A549 (cell line): ENCODE data around the gene SPECC1.
A peak's percentile ranks its signal among the peaks of the same experiment; 100 is the strongest.

Source experiments
- CHD4 ChIP-seq: fragments of 200-600 bp; sonication (generic); IDR thresholded peaks from 2 replicates; pipeline ENCODE4 v1.6.1; 2016; ENCODE audit warnings: antibody characterized with exemption, mild to moderate bottlenecking, borderline replicate concordance
- CTCF ChIP-seq: fragments of >200 bp; sonication (Bioruptor Twin); formaldehyde crosslinking; IDR thresholded peaks from 3 replicates; pipeline ENCODE4 v1.5.1; 2016
- FOSL2 ChIP-seq, 2 experiments: fragments of 450-650 bp in 1 of 2; fragments of >200 bp in 1 of 2; sonication (Bioruptor Twin) in 1 of 2; formaldehyde crosslinking; IDR thresholded peaks; 2 replicates each; pipeline versions ENCODE4 v1.5.0 to v1.6.1; 2016 to 2020; ENCODE audit warnings: mild to moderate bottlenecking in 1 of 2, moderate library complexity in 1 of 2
- JUN ChIP-seq, 2 experiments: fragments of >200 bp; sonication (Bioruptor Twin); formaldehyde crosslinking; IDR thresholded peaks; 2 replicates in 1 of 2; 3 replicates in 1 of 2; pipeline ENCODE4 v1.6.1; 2016 to 2017
- MAFK ChIP-seq: fragments of 450-650 bp; IDR thresholded peaks from 2 replicates; pipeline ENCODE4 v1.6.1; 2014; ENCODE audit not compliant: partially characterized antibody
- MYC ChIP-seq: IDR thresholded peaks from 2 replicates; pipeline ENCODE4 v1.6.1; 2012; ENCODE audit warnings: mild to moderate bottlenecking, inconsistent platforms, low read length, improper control_type of control experiment, borderline replicate concordance
- NFE2L2 ChIP-seq: fragments of 150-350 bp; conservative IDR thresholded peaks from 2 replicates; pipeline ENCODE4 v1.6.1; 2014; ENCODE audit warnings: low read length
- NPAS2 ChIP-seq: fragments of 250-450 bp; sonication (Bioruptor Pico); IDR thresholded peaks from 2 replicates; pipeline ENCODE4 v1.8.0; 2022; ENCODE audit warnings: mild to moderate bottlenecking, moderate library complexity, borderline replicate concordance
- POLR2A ChIP-seq: IDR thresholded peaks from 2 replicates; pipeline ENCODE4 v1.6.1; 2012; ENCODE audit warnings: mild to moderate bottlenecking, low read length
- REST ChIP-seq: fragments of 200-600 bp; sonication (generic); IDR thresholded peaks from 2 replicates; pipeline ENCODE4 v1.6.1; 2016; ENCODE audit warnings: antibody characterized with exemption, mild to moderate bottlenecking, moderate library complexity
- SMC3 ChIP-seq: fragments of >200 bp; sonication (Bioruptor Twin); formaldehyde crosslinking; IDR thresholded peaks from 3 replicates; pipeline ENCODE4 v1.6.1; 2018; ENCODE audit warnings: inconsistent platforms
- SREBF2 ChIP-seq: fragments of 450-650 bp; IDR thresholded peaks from 2 replicates; pipeline ENCODE4 v1.6.1; 2014; ENCODE audit warnings: mild to moderate bottlenecking, moderate library complexity
- ZFP36 ChIP-seq: fragments of 450-650 bp; IDR thresholded peaks from 2 replicates; pipeline ENCODE4 v1.6.1; 2014; ENCODE audit warnings: borderline replicate concordance; ENCODE audit not compliant: partially characterized antibody

DNA sequence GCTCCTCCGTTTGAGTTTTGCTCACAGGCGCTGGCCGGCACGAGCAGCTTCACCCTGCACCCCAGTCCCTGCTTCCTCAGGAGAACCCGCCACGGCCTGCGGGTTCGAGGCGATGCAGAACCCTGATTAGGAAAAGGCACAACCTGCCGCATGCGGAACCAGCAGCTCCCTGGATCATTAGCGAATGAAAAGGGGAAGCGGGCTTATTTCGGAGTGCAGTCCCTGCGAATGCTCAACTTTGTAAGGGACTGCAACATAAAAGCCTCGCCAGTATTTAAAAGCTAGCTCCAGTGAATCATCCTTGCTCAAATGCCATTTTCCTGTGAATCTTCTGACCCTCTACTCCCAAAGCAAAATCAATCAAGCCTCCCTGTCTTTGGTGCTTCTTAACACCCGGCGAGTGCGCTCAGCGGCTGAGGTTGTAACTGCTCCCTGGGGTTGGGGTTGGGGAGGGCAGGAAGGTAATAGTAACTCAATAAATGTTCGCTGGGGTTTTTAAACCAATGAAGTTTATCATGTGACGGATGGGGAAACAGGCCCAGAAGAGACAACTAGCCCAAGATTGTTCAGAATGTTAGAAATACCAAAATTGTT lies 30.9 kb upstream of the SPECC1 start:
- TF ChIP-seq CTCF: no peak
- TF ChIP-seq POLR2A: no peak
- TF ChIP-seq SREBF2: no peak
- no peak for TF ChIP-seq MYC
- no peak for TF ChIP-seq MAFK
- TF ChIP-seq JUN (IDR thresholded peaks at IDR 0.05): no peak
- TF ChIP-seq ZFP36: no peak
- no peak for TF ChIP-seq REST
- 0 out of 2 replicates have a peak, but pooled peaks have one; percentile 83 for TF ChIP-seq CHD4
- no peak for TF ChIP-seq NFE2L2
- TF ChIP-seq NPAS2: no peak
- no peak for TF ChIP-seq SMC3
- no peak for TF ChIP-seq FOSL2 (IDR thresholded peaks at IDR 0.05)
- TF ChIP-seq FOSL2 (CRISPR knock-in tag; IDR thresholded peaks at IDR 0.05): no peak
